ENCODE data around the gene MUS81.

DNA sequence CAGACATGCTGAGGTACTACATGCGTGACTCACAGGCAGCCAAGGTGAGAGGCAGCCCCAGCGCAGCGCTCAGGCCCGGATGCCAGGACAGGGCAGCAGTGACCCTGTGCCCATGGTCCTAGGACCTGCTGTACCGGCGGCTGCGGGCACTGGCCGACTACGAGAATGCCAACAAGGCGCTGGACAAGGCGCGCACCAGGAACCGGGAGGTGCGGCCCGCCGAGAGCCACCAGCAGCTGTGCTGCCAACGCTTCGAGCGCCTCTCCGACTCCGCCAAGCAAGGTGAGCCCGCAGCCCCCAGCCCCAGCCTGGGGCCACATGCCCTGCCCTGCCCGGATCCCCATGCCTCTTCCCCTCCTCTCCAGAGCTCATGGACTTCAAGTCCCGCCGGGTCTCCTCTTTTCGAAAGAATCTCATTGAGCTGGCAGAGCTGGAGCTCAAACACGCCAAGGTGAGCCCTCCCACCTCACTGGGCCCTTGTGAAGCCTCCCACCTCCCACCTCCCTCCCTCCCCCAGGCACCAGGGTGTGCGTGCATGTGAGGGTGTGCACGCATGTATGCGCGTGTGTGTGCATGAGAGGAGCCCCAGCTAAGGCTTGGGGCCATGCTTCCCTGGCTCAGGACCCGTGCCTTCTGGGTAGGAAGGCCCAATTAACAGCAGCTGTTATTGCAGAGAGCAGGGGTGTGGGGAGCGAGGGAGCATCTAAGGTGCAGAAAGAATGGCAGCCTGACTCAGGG, 7.6 kb upstream of the MUS81 start:
- TF ChIP-seq, protein P1, sequence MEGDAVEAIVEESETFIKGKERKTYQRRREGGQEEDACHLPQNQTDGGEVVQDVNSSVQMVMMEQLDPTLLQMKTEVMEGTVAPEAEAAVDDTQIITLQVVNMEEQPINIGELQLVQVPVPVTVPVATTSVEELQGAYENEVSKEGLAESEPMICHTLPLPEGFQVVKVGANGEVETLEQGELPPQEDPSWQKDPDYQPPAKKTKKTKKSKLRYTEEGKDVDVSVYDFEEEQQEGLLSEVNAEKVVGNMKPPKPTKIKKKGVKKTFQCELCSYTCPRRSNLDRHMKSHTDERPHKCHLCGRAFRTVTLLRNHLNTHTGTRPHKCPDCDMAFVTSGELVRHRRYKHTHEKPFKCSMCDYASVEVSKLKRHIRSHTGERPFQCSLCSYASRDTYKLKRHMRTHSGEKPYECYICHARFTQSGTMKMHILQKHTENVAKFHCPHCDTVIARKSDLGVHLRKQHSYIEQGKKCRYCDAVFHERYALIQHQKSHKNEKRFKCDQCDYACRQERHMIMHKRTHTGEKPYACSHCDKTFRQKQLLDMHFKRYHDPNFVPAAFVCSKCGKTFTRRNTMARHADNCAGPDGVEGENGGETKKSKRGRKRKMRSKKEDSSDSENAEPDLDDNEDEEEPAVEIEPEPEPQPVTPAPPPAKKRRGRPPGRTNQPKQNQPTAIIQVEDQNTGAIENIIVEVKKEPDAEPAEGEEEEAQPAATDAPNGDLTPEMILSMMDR (IDR thresholded peaks at IDR 0.05; ENCODE audit: insufficient read depth, low read length, poor library complexity, severe bottlenecking), result no peak
- no peak for TF ChIP-seq EZH2phosphoT487 (conservative IDR thresholded peaks at IDR 0.05; ENCODE audit: low read length)
